H1 (cell line): Measurements from ENCODE around the gene KCND3. TPM values are rescaled to one million over a fixed set of nuclear protein-coding genes. Genes with fewer than 3 reads are reported as not detected.
"Not testable (repeated sequence)": the region's sequence is repeated elsewhere in the genome, so short reads cannot be mapped to it uniquely, and the experiment has no call there.

Experiments used
- CTCF ChIA-PET: fragments of 300-600 bp; sonication (Branson Sonifier 250); formaldehyde crosslinking; loops from one replicate; lab custom pipeline; 2021; ENCODE audit not compliant: partially characterized antibody; lab: Charles Lee
- POLR2A ChIA-PET: fragments of 300-600 bp; sonication (Branson Sonifier 250); formaldehyde crosslinking; loops from one replicate; lab custom pipeline; 2021; ENCODE audit warnings: inconsistent platforms; ENCODE audit not compliant: partially characterized antibody; lab: Charles Lee
- DNase-seq, 2 experiments: peaks; one replicate each; pipeline versions ENCODE4 v3.0.0 to v3.0.0-alpha.2; 2010 to 2022; ENCODE audit warnings: low spot score in 2 of 2, low read depth in 1 of 2, mixed read lengths in 1 of 2
- FAIRE-seq: peaks from 2 replicates; lab custom pipeline; 2011; peaks lifted over from hg19 to GRCh38; lab: Jason Lieb, UNC
- H2AFZ ChIP-seq: 2 replicates; pipeline ENCODE4 v1.8.1; 2012; ENCODE audit warnings: low read length, inconsistent platforms
- H2AK5ac ChIP-seq: 2 replicates; pipeline ENCODE4 v1.6.1; 2013; ENCODE audit warnings: low read depth, low read length
- H2BK120ac ChIP-seq: replicated peaks from 2 replicates; pipeline ENCODE3; 2013; ENCODE audit warnings: low read depth, low read length, inconsistent platforms
- H2BK12ac ChIP-seq: 2 replicates; pipeline ENCODE4 v1.6.1; 2013; ENCODE audit warnings: low read depth, low read length
- H2BK15ac ChIP-seq: 2 replicates; pipeline ENCODE4 v1.6.1; 2013; ENCODE audit warnings: low read length
- H2BK20ac ChIP-seq: 2 replicates; pipeline ENCODE4 v1.6.1; 2013; ENCODE audit warnings: low read length
- H2BK5ac ChIP-seq: 2 replicates; pipeline ENCODE4 v1.6.1; 2013; ENCODE audit warnings: low read depth, low read length
- H3K14ac ChIP-seq: 2 replicates; pipeline ENCODE4 v1.6.1; 2013; ENCODE audit warnings: inconsistent platforms; ENCODE audit not compliant: insufficient read length
- H3K18ac ChIP-seq: 2 replicates; pipeline ENCODE4 v1.6.1; 2013; ENCODE audit warnings: low read length; ENCODE audit errors: extremely low read depth
- H3K23ac ChIP-seq: 2 replicates; pipeline ENCODE4 v1.6.1; 2013; ENCODE audit warnings: inconsistent platforms; ENCODE audit not compliant: insufficient read length
- H3K23me2 ChIP-seq: 2 replicates; pipeline ENCODE4 v1.6.1; 2013; ENCODE audit warnings: low read depth, low read length
- H3K27ac ChIP-seq: 2 replicates; pipeline ENCODE4 v1.6.1; 2011; ENCODE audit warnings: low read depth, low read length, inconsistent platforms
- H3K27me3 ChIP-seq, 4 experiments: replicated peaks in 1 of 4; 1 replicate in 1 of 4; 2 replicates in 3 of 4; pipeline versions ENCODE4 v1.6.1 to v1.8.1; 2011 to 2013; ENCODE audit warnings: low read length in 3 of 4, mild to moderate bottlenecking in 3 of 4, inconsistent platforms in 2 of 4, mixed read lengths in 2 of 4, moderate library complexity in 1 of 4; ENCODE audit not compliant: control insufficient read depth in 3 of 4, insufficient read depth in 3 of 4; ENCODE audit errors: extremely low read depth in 1 of 4
- H3K36me3 ChIP-seq, 4 experiments: 2 replicates each; pipeline versions ENCODE4 v1.6.1 to v1.8.1; 2011 to 2013; ENCODE audit warnings: mild to moderate bottlenecking in 4 of 4, low read length in 3 of 4, moderate library complexity in 2 of 4, control low read depth in 1 of 4, inconsistent platforms in 1 of 4; ENCODE audit not compliant: insufficient read depth in 4 of 4, control insufficient read depth in 2 of 4
- H3K4ac ChIP-seq: replicated peaks from 2 replicates; pipeline ENCODE3; 2013; ENCODE audit warnings: low read length, low read depth, mixed read lengths, inconsistent platforms; ENCODE audit not compliant: insufficient read length
- H3K4me1 ChIP-seq, 4 experiments: replicated peaks in 1 of 4; 1 replicate in 1 of 4; 2 replicates in 3 of 4; pipeline versions ENCODE4 v1.6.1 to v1.8.1; 2011 to 2013; ENCODE audit warnings: low read length in 3 of 4, inconsistent platforms in 2 of 4, mixed read lengths in 1 of 4; ENCODE audit not compliant: insufficient read depth in 4 of 4, control insufficient read depth in 3 of 4
- H3K4me2 ChIP-seq, 2 experiments: 2 replicates each; pipeline versions ENCODE4 v1.6.1 to v1.8.1; 2011 to 2013; ENCODE audit warnings: low read depth in 2 of 2, low read length in 2 of 2, control low read depth in 1 of 2, inconsistent platforms in 1 of 2, mild to moderate bottlenecking in 1 of 2; ENCODE audit not compliant: insufficient read depth in 1 of 2
- H3K4me3 ChIP-seq, 4 experiments: fragments of 200-600, 300-600 bp in 1 of 4; sonication (generic), shearing (Covaris generic), sonication (Bioruptor Twin) in 1 of 4; 2 replicates each; pipeline versions ENCODE4 v1.5.1 to v1.8.1; 2011 to 2016; ENCODE audit warnings: low read length in 4 of 4, low read depth in 3 of 4, control low read depth in 2 of 4, inconsistent platforms in 2 of 4, mild to moderate bottlenecking in 2 of 4, mixed read lengths in 1 of 4, moderate library complexity in 1 of 4; ENCODE audit not compliant: insufficient read depth in 2 of 4; ENCODE audit errors: extremely low read depth in 1 of 4
- H3K56ac ChIP-seq: replicated peaks from 2 replicates; pipeline ENCODE3; 2013; ENCODE audit warnings: low read depth, mild to moderate bottlenecking, mixed read lengths, low read length, inconsistent platforms; ENCODE audit not compliant: insufficient read length
- H3K79me1 ChIP-seq: 2 replicates; pipeline ENCODE4 v1.6.1; 2013; ENCODE audit warnings: low read depth, low read length, control low read depth
- H3K79me2 ChIP-seq, 2 experiments: 2 replicates each; pipeline versions ENCODE4 v1.6.1 to v1.8.1; 2012 to 2013; ENCODE audit warnings: low read length in 2 of 2, mild to moderate bottlenecking in 2 of 2, inconsistent platforms in 1 of 2; ENCODE audit not compliant: insufficient read depth in 2 of 2, control insufficient read depth in 1 of 2
- H3K9ac ChIP-seq, 4 experiments: replicated peaks in 1 of 4; 1 replicate in 1 of 4; 2 replicates in 3 of 4; pipeline versions ENCODE4 v1.6.1 to v1.8.1; 2011 to 2013; ENCODE audit warnings: low read depth in 3 of 4, low read length in 3 of 4, control low read depth in 2 of 4, mild to moderate bottlenecking in 2 of 4, moderate library complexity in 2 of 4, inconsistent platforms in 1 of 4; ENCODE audit errors: extremely low read depth in 1 of 4
- H3K9me3 ChIP-seq, 2 experiments: 2 replicates each; pipeline versions ENCODE4 v1.6.1 to v1.8.1; 2012 to 2013; ENCODE audit warnings: mild to moderate bottlenecking in 2 of 2, moderate library complexity in 2 of 2, control low read depth in 1 of 2, inconsistent platforms in 1 of 2, low read depth in 1 of 2, low read length in 1 of 2, mixed read lengths in 1 of 2; ENCODE audit not compliant: insufficient read depth in 2 of 2
- H4K20me1 ChIP-seq, 2 experiments: replicated peaks in 1 of 2; 2 replicates each; pipeline versions ENCODE3 to v1.8.1; 2011 to 2013; ENCODE audit warnings: inconsistent platforms in 2 of 2, low read length in 2 of 2, mild to moderate bottlenecking in 1 of 2; ENCODE audit not compliant: insufficient read depth in 2 of 2, control insufficient read depth in 1 of 2
- H4K5ac ChIP-seq: 2 replicates; pipeline ENCODE4 v1.6.1; 2013; ENCODE audit warnings: low read length, low read depth, mixed read lengths, inconsistent platforms; ENCODE audit not compliant: insufficient read length
- H4K8ac ChIP-seq: 2 replicates; pipeline ENCODE4 v1.8.0; 2013; ENCODE audit warnings: mild to moderate bottlenecking, moderate library complexity, low read length, inconsistent platforms; ENCODE audit not compliant: insufficient read depth; ENCODE audit errors: extremely low read depth
- H4K91ac ChIP-seq: replicated peaks from 2 replicates; pipeline ENCODE3; 2013; ENCODE audit warnings: low read length, mixed read lengths, inconsistent platforms; ENCODE audit not compliant: insufficient read length
- WGBS, 2 experiments: shearing (Covaris generic) in 1 of 2; methylation state at CpG; one replicate each; pipeline versions ENCODE4 v1.1.6 to v1.1.7; 2013 to 2015; ENCODE audit warnings: low lambda C conversion rate in 2 of 2, mixed read lengths in 2 of 2, inconsistent platforms in 1 of 2, low coverage in 1 of 2, missing lambda C conversion rate in 1 of 2; ENCODE audit not compliant: insufficient replicate concordance in 2 of 2, insufficient coverage in 1 of 2, insufficient read length in 1 of 2; ENCODE audit errors: extremely low coverage in 1 of 2, missing lambda C conversion rate in 1 of 2; 5-methylcytosine and 5-hydroxymethylcytosine counted together
- polyA plus RNA-seq, 7 experiments: library from polyadenylated mRNA; depleted of rRNA in 3 of 7; stranded (reverse) in 5 of 7; unstranded in 2 of 7; fragments of >200 nt in 5 of 7; fragments of 200-250 nt in 2 of 7; gene quantifications; 1 replicate in 5 of 7; 2 replicates in 1 of 7; 4 replicates in 1 of 7; pipeline versions ENCODE4 v1.2.1 to v1.2.3, GENCODE V29; 2011 to 2013; ENCODE audit warnings: missing spikeins in 2 of 7, mixed read lengths in 2 of 7
- total RNA-seq: library from RNA; stranded (reverse); fragmentation: NEBNext Ultra II Directional; extraction: Animal tissue kit (Norgen Biotek cat#: 25700); gene quantifications from 2 replicates; pipeline ENCODE4 v1.2.1, GENCODE V29; 2021

KCND3 gene
- total and polyA plus RNA-seq, 2 of the 8 experiments (the other 6 are each of a cell fraction or from before 2014, with no cell fraction given) = 0.14 to 0.48 TPM

GRCh38 chr1:111799722-111800121 lies 189.7 kb downstream of the KCND3 start:
- H4K20me1 ChIP-seq, H2AK5ac ChIP-seq, H3K9ac ChIP-seq, H3K27ac ChIP-seq, H3K56ac ChIP-seq, H3K4me2 ChIP-seq, H3K4ac ChIP-seq, H2BK5ac ChIP-seq, H2BK15ac ChIP-seq, POLR2A ChIA-PET, H2BK12ac ChIP-seq, H3K79me2 ChIP-seq, H3K9me3 ChIP-seq, H2AFZ ChIP-seq, DNase-seq, H4K5ac ChIP-seq, H3K14ac ChIP-seq, H3K23ac ChIP-seq, H4K91ac ChIP-seq, H3K4me1 ChIP-seq, H3K36me3 ChIP-seq, FAIRE-seq, H3K79me1 ChIP-seq, H2BK120ac ChIP-seq, H2BK20ac ChIP-seq, H3K23me2 ChIP-seq, H4K8ac ChIP-seq, H3K18ac ChIP-seq, H3K27me3 ChIP-seq, H3K4me3 ChIP-seq: not testable (repeated sequence)
- WGBS, 2 experiments = 77% methylated on average over 7 of the region's 14 CpGs; no CpG with 5 or more reads in 1 of the 2 experiments
- CTCF ChIA-PET = interaction anchor here (1.4 to 2.6 kb wide), 2 partner anchors 13 to 18 kb away, joined by 3 to 7 read pairs; no protein-coding TSS in a partner anchor
